GM19372 (cell line): Measurements from ENCODE around the gene NDUFC1.
"Not testable (repeated sequence)": the region's sequence is repeated elsewhere in the genome, so short reads cannot be mapped to it uniquely, and the experiment has no call there.

Experiments
- ATAC-seq: cut with Tn5 transposase; IDR thresholded peaks from one replicate; pipeline ENCODE4 v1.9.1; 2021; ENCODE audit warnings: mild to moderate bottlenecking, low read depth, moderate library complexity; ENCODE audit not compliant: unreplicated experiment

The NDUFC1 gene

GRCh38 chr4:139255581-139255980 is 46.7 kb downstream of the NDUFC1 start:
- ATAC-seq: not testable (repeated sequence)

GRCh38 chr4:139253713-139254112 is 48.6 kb downstream of the NDUFC1 start:
- ATAC-seq: no peak

- ATAC-seq: no peak
These were observed 49.2 kb downstream of the NDUFC1 start for GRCh38 chr4:139253046-139253445.

DNA sequence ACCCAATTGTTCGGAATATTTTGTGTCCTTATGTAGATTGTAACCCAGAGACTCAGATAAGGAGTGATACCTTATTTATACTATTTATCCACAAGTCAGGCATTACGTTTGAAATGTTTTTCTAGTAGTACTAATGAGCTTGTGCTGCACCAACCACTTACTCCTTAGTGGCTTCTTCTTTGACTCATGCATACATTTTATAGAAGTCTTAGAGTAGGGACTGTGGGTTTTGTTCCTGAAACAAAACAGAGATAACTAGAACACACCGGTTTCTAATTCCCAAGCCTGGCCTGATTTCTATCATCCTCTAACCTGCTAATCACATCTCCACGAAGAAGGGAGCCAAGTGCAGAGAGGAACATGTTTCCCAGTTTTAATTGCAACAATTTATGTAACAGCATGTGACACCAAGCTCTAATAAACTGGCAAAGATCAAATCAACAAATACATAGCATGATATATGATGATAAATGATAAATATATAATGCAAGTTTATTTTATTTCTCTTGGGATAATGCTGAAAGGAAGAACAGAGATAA is 54.5 kb downstream of the NDUFC1 start:
- ATAC-seq: no peak

- ATAC-seq: no peak
These were observed 55.0 kb downstream of the NDUFC1 start for GRCh38 chr4:139247241-139247640.

DNA sequence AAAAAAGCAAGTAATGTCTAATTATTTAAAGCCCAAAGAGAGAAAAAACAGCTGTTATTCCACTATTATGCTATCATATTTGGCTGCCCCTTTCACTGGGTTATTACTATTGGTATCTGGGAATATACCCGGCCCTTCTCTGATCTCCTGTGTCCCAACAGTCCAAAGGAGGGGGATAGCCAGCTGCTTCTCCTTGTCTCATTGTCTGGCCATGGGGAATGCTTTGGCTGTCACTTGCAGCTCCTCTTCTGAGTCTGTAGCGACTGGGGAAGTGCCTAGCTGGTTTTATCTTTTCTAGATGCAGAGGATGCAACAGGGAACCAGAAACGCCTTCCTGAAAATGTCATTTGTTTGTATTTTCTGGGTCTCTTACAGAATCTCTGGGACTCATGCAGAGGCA is 56.1 kb downstream of the NDUFC1 start:
- ATAC-seq: no peak

GRCh38 chr4:139245590-139245989 is 56.7 kb downstream of the NDUFC1 start:
- ATAC-seq: no peak

DNA sequence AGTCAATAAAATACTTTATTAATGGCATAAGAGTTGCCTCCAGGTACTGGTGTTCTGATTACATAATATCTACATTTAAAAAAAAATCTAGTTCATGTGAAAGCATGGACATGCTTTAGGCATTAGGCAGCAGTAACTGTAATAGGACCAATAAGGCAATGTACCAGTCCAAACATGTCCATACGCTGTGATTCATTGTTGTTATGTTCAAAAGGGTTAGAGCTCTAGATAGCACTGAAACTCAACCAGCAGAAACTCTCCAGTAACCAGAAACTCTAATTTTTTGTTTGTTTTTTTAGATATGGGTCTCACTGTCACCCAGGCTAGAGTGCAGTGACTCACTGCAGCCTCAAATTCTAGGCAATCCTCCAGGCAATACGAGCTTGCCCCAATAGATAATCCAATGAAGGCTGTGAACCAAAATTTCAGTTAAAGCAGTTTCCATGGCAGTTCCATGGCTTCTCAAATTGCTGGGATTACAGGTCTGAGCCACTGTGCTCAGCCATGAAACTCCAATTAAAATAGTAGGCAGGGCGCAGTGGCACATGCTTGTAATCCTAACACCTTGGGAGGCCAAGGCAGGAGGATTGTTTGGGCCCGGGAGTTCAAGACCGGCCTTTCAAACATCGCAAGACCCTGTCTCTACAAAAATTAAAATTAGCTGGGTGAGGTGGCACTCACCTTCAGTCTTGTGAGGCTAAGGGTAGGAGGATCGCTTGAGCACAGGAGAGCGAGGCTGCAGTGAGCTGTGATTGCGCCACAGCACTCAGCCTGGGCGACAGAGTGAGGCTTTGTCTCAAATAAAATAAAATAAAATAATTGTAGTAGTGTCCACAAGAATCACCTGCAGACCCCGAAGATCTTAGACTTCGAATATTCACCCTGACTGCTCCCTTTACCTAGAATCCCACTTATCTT is 58.6 kb downstream of the NDUFC1 start:
- no peak for ATAC-seq

DNA sequence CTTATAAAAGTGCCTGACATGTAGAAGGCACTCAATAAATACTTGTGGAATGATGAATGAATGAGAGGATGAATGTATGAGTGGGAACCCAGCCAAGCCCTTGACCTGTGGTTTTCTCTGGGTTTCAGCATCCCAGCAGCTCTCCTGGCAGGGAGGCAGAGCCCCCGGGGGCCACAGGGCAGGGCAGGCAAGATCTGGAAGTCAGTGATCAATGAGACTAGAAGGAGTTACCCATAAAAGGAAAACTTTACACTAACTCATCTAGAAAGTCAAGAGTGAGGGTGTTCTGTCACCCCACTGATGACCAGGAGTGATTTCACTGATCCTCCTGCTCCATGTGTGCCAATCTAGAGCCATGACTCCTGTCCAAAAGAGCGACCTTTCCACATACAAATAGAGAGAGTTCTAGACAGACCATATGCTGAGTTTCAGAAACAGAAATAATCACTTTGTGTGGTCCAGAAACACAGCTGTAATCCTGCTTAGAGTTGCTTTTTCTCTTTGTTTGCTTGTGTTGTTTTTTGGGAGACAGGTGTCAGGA is 59.7 kb downstream of the NDUFC1 start:
- no peak for ATAC-seq

DNA sequence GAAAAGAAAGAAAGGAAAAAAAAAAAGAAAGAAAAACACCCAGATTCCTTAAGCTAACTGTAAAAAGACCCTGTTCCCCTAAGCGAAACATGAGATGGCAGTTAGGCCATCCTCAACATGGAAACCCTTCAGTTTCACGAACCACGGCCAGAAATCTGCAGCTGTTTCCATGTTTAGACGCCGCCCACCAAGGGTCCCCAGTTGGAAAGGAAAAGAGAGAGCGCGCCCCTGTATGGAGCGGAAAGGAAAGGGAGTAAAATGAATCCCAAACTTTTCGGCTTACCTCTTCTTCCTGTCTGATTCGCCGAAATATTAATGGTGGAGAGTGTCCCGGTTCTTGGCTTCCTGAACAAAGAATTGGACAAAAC is 60.5 kb downstream of the NDUFC1 start:
- ATAC-seq: no peak

GRCh38 chr4:139241086-139241783 is 61.0 kb downstream of the NDUFC1 start:
- ATAC-seq: no peak
